H9 (cell line): ENCODE results near the gene ADGRA1. TPM values are rescaled to one million over a fixed set of nuclear protein-coding genes. Genes with fewer than 3 reads are reported as not detected.

Source experiments
- DNase-seq: peaks from one replicate; pipeline ENCODE4 v3.0.0-alpha.2; 2017
- H2AFZ ChIP-seq: one replicate; pipeline ENCODE4 v1.6.1; 2013; ENCODE audit warnings: mild to moderate bottlenecking, low read length, control low read depth, moderate library complexity
- H2AK5ac ChIP-seq: 2 replicates; pipeline ENCODE4 v1.6.1; 2013; ENCODE audit warnings: low read length, control low read depth, mixed read lengths; ENCODE audit not compliant: insufficient read length
- H2BK120ac ChIP-seq: one replicate; pipeline ENCODE4 v1.6.1; 2013; ENCODE audit warnings: low read depth, mild to moderate bottlenecking, low read length, control low read depth, inconsistent platforms; ENCODE audit not compliant: poor library complexity, severe bottlenecking
- H2BK12ac ChIP-seq: 2 replicates; pipeline ENCODE4 v1.6.1; 2013; ENCODE audit warnings: low read length, control low read depth, mixed read lengths, low read depth; ENCODE audit not compliant: insufficient read length
- H2BK15ac ChIP-seq: 2 replicates; pipeline ENCODE4 v1.6.1; 2013; ENCODE audit warnings: low read depth, low read length, control low read depth
- H2BK20ac ChIP-seq: one replicate; pipeline ENCODE4 v1.6.1; 2013; ENCODE audit warnings: low read depth, mild to moderate bottlenecking, low read length, control low read depth, inconsistent platforms; ENCODE audit not compliant: poor library complexity, severe bottlenecking
- H2BK5ac ChIP-seq: 2 replicates; pipeline ENCODE4 v1.6.1; 2013; ENCODE audit warnings: low read length, control low read depth, mixed read lengths; ENCODE audit not compliant: insufficient read length
- H3K14ac ChIP-seq: 2 replicates; pipeline ENCODE4 v1.6.1; 2013; ENCODE audit warnings: low read length, control low read depth; ENCODE audit not compliant: insufficient read depth
- H3K18ac ChIP-seq: 2 replicates; pipeline ENCODE4 v1.6.1; 2013; ENCODE audit warnings: low read depth, mild to moderate bottlenecking, mixed read lengths, low read length, control low read depth; ENCODE audit not compliant: insufficient read length
- H3K23ac ChIP-seq: 2 replicates; pipeline ENCODE4 v1.6.1; 2013; ENCODE audit warnings: low read length, control low read depth, mixed read lengths, low read depth; ENCODE audit not compliant: insufficient read length
- H3K23me2 ChIP-seq: 2 replicates; pipeline ENCODE4 v1.6.1; 2013; ENCODE audit warnings: low read depth, mild to moderate bottlenecking, mixed read lengths, low read length, control low read depth; ENCODE audit not compliant: insufficient read length, poor library complexity, severe bottlenecking
- H3K27ac ChIP-seq: 2 replicates; pipeline ENCODE4 v1.5.1; 2013; ENCODE audit warnings: low read length, control low read depth, mixed read lengths, low read depth; ENCODE audit not compliant: insufficient read length
- H3K27me3 ChIP-seq: 2 replicates; pipeline ENCODE4 v1.6.1; 2013; ENCODE audit warnings: low read length, control low read depth, inconsistent platforms; ENCODE audit not compliant: insufficient read depth
- H3K4ac ChIP-seq: 2 replicates; pipeline ENCODE4 v1.6.1; 2013; ENCODE audit warnings: low read depth, mild to moderate bottlenecking, control low read depth, inconsistent platforms, low read length, moderate library complexity
- H3K4me1 ChIP-seq: 2 replicates; pipeline ENCODE4 v1.6.1; 2013; ENCODE audit warnings: low read length, control low read depth, inconsistent platforms; ENCODE audit not compliant: insufficient read depth
- H3K4me2 ChIP-seq: 2 replicates; pipeline ENCODE4 v1.6.1; 2013; ENCODE audit warnings: low read length, control low read depth, mixed read lengths; ENCODE audit not compliant: insufficient read length, insufficient read depth
- H3K56ac ChIP-seq: 2 replicates; pipeline ENCODE4 v1.6.1; 2013; ENCODE audit warnings: low read depth, mild to moderate bottlenecking, mixed read lengths, low read length, control low read depth; ENCODE audit not compliant: insufficient read length
- H3K79me1 ChIP-seq: 2 replicates; pipeline ENCODE4 v1.6.1; 2013; ENCODE audit warnings: low read depth, mild to moderate bottlenecking, moderate library complexity, low read length, control low read depth, inconsistent platforms; ENCODE audit not compliant: insufficient read depth, poor library complexity, severe bottlenecking
- H3K79me2 ChIP-seq: 2 replicates; pipeline ENCODE4 v1.6.1; 2013; ENCODE audit warnings: low read length, control low read depth, inconsistent platforms; ENCODE audit not compliant: insufficient read depth
- H3K9ac ChIP-seq: 2 replicates; pipeline ENCODE4 v1.6.1; 2013; ENCODE audit warnings: low read length, control low read depth, mixed read lengths; ENCODE audit not compliant: insufficient read length; ENCODE audit errors: extremely low read depth
- H3K9me3 ChIP-seq: one replicate; pipeline ENCODE4 v1.6.1; 2013; ENCODE audit warnings: low read depth, low read length, inconsistent platforms; ENCODE audit not compliant: control insufficient read depth
- H3T11ph ChIP-seq: one replicate; pipeline ENCODE4 v1.6.1; 2013; ENCODE audit warnings: mild to moderate bottlenecking, low read length, control low read depth, inconsistent platforms
- H4K20me1 ChIP-seq: one replicate; pipeline ENCODE4 v1.6.1; 2013; ENCODE audit not compliant: control insufficient read depth, insufficient read length, insufficient read depth
- H4K5ac ChIP-seq: 2 replicates; pipeline ENCODE4 v1.6.1; 2013; ENCODE audit warnings: low read depth, mild to moderate bottlenecking, mixed read lengths, low read length, control low read depth; ENCODE audit not compliant: insufficient read length
- H4K8ac ChIP-seq: replicated peaks from 2 replicates; pipeline ENCODE4 v1.6.1; 2013; ENCODE audit warnings: low read length, control low read depth, mixed read lengths, low read depth; ENCODE audit not compliant: insufficient read length
- H4K91ac ChIP-seq: 2 replicates; pipeline ENCODE4 v1.6.1; 2013; ENCODE audit warnings: low read depth, mild to moderate bottlenecking, moderate library complexity, mixed read lengths, low read length, control low read depth; ENCODE audit not compliant: insufficient read length
- H3K27ac Mint-ChIP-seq, 3 experiments: 2 replicates in 2 of 3; 3 replicates in 1 of 3; pipeline ENCODE4 v1.8.0; 2020 to 2021; ENCODE audit warnings: mixed read lengths in 3 of 3, mild to moderate bottlenecking in 1 of 3, moderate library complexity in 1 of 3
- H3K27me3 Mint-ChIP-seq: 2 replicates; pipeline ENCODE4 v1.8.0; 2021; ENCODE audit warnings: low read depth, mild to moderate bottlenecking, moderate library complexity, mixed read lengths
- H3K36me3 Mint-ChIP-seq, 3 experiments: 2 replicates in 2 of 3; 3 replicates in 1 of 3; pipeline ENCODE4 v1.8.0; 2020 to 2021; ENCODE audit warnings: low read depth in 3 of 3, mixed read lengths in 3 of 3; ENCODE audit not compliant: insufficient read depth in 1 of 3
- H3K4me1 Mint-ChIP-seq, 2 experiments: 2 replicates each; pipeline ENCODE4 v1.8.0; 2020; ENCODE audit warnings: mixed read lengths in 2 of 2
- H3K4me3 Mint-ChIP-seq, 2 experiments: 2 replicates in 1 of 2; 3 replicates in 1 of 2; pipeline ENCODE4 v1.8.0; 2020 to 2021; ENCODE audit warnings: mild to moderate bottlenecking in 2 of 2, mixed read lengths in 2 of 2, moderate library complexity in 1 of 2
- H3K9me3 Mint-ChIP-seq, 2 experiments: 2 replicates in 1 of 2; 3 replicates in 1 of 2; pipeline ENCODE4 v1.8.0; 2020; ENCODE audit warnings: mild to moderate bottlenecking in 2 of 2, mixed read lengths in 2 of 2, moderate library complexity in 1 of 2
- CTCF ChIP-seq: fragments of 200-600 bp; sonication (generic); conservative IDR thresholded peaks from 3 replicates; pipeline ENCODE4 v1.8.0; 2021; ENCODE audit warnings: antibody characterized with exemption, mild to moderate bottlenecking
- WGBS: extraction: QIAGEN DNeasy Blood & Tissue Kit; methylation state at CpG from one replicate; pipeline ENCODE4 v1.1.7; 2013; ENCODE audit warnings: missing lambda C conversion rate, low lambda C conversion rate, mixed read lengths; ENCODE audit not compliant: insufficient read length; ENCODE audit errors: extremely low coverage; 5-methylcytosine and 5-hydroxymethylcytosine counted together
- total RNA-seq: library from RNA; stranded (reverse); gene quantifications from 2 replicates; pipeline ENCODE4 v1.2.1, GENCODE V29; 2021

ADGRA1 gene
- total RNA-seq, 1 experiment from 2014 or later = 0.11 TPM

DNA sequence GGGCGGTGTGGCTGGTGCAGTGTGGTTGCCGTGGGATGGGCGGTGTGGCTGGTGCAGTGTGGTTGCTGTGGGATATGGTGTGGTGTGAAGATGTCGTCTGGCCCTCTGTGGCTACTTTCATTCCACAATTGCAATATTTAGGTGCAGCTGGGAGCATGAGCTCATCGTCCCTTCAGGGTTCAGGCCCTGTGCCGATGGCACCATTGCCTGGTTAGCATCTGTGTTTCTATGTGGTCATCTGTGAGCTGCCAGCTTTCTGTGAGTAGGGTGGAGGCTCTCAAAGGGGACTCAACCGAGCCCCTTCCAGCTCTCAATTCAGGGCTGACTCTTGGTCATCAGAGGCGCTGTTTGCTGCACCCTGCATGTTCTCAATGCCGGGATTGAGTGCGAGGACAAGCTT lies 3.6 kb downstream of the ADGRA1 start:
- H4K91ac ChIP-seq = no peak overlapping the region
- no peak overlapping the region for H3T11ph ChIP-seq
- no peak overlapping the region for H2BK5ac ChIP-seq
- Mint-ChIP-seq H3K4me3 (no peak overlapping the region), H3K27me3 (peaks cover 66% of the 10 kb centered on the region), H3K9me3 (no peaks in the 10 kb centered on the region), H3K36me3 (no peaks in the 10 kb centered on the region; a peak in 1 of 7 replicates), H3K4me1 (peaks cover 2 to 3% of the 10 kb centered on the region in 2 experiments; a peak in 2 of 4 replicates), H3K27ac (no peak overlapping the region)
- H3K79me1 ChIP-seq = no peaks in the 10 kb centered on the region
- no peak overlapping the region for H3K56ac ChIP-seq
- H3K23me2 ChIP-seq = peaks cover 9% of the 10 kb centered on the region
- H2AK5ac ChIP-seq = no peak overlapping the region
- no peak overlapping the region for H4K5ac ChIP-seq
- H3K4me2 ChIP-seq = no peak overlapping the region
- peaks cover 18% of the 10 kb centered on the region for H3K27me3 ChIP-seq
- no peak overlapping the region for H3K4ac ChIP-seq
- H4K8ac ChIP-seq = no peak overlapping the region
- H3K23ac ChIP-seq = no peak overlapping the region
- H3K27ac ChIP-seq = no peak overlapping the region
- no peaks in the 10 kb centered on the region for H3K79me2 ChIP-seq
- H2BK120ac ChIP-seq = no peak overlapping the region
- H3K14ac ChIP-seq = no peak overlapping the region
- no peak for DNase-seq
- H3K4me1 ChIP-seq = no peaks in the 10 kb centered on the region
- no peak overlapping the region for H3K18ac ChIP-seq
- no peaks in the 10 kb centered on the region for H3K9me3 ChIP-seq
- H3K9ac ChIP-seq = no peak overlapping the region
- TF ChIP-seq CTCF = no peak
- no peak overlapping the region for H2BK12ac ChIP-seq
- H2BK15ac ChIP-seq = no peak overlapping the region
- no peaks in the 10 kb centered on the region for H4K20me1 ChIP-seq
- no peak overlapping the region for H2BK20ac ChIP-seq
- WGBS = no CpG with 5 or more reads among the region's 10 CpGs
- H2AFZ ChIP-seq = no peak overlapping the region
